ENCODE results near the gene MLXIPL.
"Not testable (repeated sequence)": the region's sequence is repeated elsewhere in the genome, so short reads cannot be mapped to it uniquely, and the experiment has no call there.

Gene MLXIPL

GRCh38 chr7:73577627-73578341 is 46.5 kb downstream of the MLXIPL start:
- DNase-seq = peak; percentile 11

DNA sequence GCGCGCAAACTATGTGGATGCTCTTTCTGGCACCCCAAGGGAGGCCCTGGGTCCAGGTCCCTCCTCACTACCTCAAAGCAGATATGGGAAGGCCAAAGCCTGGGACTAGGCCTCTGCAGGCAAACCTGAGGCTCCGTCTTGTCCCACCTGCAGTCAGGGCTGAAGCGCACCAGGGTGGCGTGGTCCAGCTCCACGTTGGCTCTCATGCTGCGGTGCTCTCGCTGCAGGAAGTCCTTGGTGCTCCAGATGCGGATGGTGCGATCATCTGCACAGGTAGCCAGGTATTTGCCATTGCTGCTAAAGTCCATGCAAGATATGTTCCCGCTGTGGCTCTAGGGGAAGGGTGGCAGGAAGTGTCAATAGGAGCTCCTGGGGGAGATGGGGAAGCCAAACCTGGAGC is 50.5 kb downstream of the MLXIPL start:
- DNase-seq = no peak

DNA sequence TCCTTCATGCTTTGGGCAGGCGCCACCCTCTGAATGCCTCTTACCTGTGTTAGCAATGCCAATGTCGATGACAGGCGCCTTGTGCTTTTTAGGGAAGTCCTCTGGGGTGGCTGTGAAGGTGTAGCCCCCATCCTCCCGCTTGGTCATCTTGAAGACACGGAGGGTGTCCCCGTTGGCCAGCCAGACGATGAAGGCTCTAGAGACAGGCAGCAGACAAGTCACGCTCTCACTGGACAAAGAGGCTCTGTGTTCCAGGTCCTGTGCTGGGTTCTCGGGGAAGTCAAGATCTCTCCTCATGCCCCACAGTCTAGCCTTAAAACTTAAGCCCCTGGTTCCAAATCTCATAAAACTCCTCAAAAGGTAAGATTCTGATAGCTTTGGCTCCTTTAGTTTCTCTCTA is 51.0 kb downstream of the MLXIPL start:
- no peak for DNase-seq

- no peak for DNase-seq
Observed at GRCh38 chr7:73572767-73573186, 51.5 kb downstream of the MLXIPL start.

GRCh38 chr7:73570977-73571376 is 53.3 kb downstream of the MLXIPL start:
- no peak for DNase-seq

DNA sequence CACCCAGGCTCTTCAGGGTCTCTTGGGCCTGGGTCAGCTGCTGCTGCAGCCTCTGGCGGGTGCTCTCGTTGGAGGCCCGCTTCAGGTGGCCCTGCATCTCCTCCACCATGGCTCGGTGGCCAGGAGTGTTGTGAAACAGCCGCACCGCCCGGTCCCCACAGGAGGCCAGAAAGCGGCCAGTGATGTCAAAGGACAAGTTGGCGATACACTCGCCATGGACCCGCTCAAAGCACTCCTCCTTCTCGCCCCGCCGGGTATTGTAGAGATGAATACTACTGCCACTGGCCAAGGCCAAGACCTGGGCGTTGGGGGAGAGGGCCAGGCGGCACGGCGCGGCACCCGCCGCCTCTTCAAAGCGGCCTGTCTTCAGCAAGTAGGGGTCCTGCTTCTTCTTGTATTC is 53.8 kb downstream of the MLXIPL start:
- no peak for DNase-seq

DNA sequence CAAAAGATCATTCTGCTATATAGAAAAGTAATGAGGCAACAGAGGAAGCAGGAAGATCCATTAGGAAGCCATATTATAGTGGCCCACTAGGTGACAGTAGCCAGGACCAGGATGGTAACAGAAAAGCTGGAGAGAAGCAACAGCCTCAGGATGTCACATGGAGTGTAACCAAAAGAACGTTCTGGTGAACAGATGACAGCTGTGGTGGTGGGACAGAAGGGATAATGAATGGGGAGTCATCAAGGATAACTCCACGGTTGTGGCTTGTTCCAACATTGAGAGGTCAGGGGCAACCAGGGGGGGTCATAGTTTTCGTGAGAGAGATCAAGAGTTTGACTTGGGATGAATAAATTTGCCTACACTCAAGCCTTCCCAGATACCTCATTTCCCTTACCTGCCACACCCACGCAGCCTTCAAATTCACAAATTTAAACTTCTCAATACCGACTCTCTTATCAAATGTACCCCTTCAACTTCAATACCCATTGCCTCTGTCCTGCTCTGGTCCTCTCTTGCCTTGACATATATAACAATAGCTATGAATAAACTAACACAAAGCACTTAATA is 55.2 kb downstream of the MLXIPL start:
- no peak for DNase-seq

GRCh38 chr7:73567846-73568685 is 56.3 kb downstream of the MLXIPL start:
- no peak for DNase-seq

DNA sequence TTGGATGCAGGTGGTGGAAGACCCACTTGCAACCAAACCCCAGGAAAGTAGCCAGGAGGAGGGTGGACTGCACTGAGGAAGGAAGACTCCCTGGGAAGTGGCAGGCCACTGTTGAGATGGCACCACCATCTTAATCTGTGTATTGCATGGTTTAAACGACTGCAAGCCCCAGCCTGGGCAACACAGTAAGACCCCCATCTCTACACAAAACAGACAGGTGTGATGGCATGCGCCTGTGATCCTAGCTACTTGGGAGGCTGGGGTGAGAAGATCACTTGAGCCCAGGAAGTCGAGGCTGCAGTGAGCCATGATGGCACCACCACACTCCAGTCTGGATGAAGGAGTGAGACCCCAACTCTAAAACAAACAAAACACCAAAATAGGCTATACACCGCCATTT is 57.2 kb downstream of the MLXIPL start:
- DNase-seq = no peak

- DNase-seq = not testable (repeated sequence)
Observed at GRCh38 chr7:73566431-73566830, 57.9 kb downstream of the MLXIPL start.

DNA sequence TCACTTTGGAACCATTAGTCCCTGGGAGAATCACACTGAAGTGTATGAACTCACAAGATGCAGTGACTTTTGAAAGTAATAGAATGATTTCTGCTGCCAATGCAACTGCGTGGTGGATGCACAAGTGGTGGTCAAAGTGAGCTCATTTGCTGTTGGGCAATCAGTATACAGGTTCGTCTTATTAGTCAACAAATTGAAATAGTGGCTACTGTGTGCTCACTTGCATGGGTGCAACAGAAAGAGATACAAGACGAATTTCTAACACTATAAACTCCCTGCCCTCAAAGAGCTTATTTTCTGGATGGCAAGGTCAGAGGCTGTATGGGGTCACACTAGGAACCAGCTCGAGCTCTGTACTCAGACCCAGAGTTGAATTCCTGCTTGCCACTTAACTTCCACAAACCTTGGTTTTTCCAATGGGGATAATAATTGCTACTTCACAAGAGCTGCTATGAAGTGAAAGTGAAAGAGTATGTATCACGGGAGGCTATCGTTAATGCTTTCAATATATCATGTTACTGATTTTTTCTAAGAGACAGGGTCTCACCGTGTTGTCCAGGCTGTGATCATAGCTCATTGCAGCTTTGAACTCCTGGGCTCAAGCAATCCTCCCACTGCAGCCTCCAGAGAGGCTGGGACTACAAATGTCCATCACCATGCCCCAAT is 58.5 kb downstream of the MLXIPL start:
- no peak for DNase-seq

GRCh38 chr7:73560109-73560835 is 64.0 kb downstream of the MLXIPL start:
- DNase-seq = no peak

DNA sequence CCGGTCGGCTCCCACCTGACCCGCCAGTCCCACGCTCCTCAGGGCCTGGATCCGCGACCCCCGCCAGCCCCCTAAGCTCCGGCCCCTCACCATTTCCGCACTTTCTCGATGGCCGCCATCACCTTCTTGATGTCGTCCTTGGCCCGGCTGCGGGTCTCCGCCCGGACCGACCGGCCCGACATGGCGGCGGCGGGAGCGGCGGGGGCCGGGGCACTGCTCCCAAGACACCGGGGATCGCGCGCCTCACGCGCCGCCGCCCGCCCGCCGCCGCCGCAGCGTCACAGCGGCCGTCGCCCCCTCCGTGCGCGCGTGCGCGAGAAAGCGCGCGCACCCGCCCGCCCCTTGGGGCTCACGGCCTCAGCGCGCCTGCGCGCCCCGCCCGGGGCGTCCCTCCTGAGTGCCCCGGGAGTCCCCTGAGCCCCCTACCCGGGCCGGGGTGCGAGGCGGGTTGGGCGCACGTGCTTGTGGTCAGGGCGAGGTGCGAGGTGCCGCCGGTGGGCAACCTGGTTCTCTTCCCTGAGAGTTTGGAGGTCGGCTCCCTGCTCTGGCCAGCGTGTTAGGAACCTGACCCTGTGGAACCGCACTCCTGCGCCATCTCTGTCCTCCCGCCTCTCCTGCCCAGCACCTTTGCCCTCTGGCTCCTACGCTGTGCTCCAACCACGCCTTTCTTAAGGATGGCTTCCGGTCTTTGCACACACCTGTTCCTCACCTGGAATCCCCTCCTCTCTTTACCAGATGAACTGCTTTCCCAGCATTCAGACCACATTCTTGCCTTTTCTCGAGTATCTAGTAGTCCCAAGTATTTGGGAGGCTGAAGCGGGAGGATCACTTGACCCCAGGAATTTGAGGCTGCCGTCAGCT is 66.7 kb downstream of the MLXIPL start, which contains the start of gene BCL7B:
Gene BCL7B (minus strand): TSS at position 294 of the 861 bp plus-strand sequence. CDS start 112 bp downstream, at position 182.
- peak; percentile 85 for DNase-seq

DNA sequence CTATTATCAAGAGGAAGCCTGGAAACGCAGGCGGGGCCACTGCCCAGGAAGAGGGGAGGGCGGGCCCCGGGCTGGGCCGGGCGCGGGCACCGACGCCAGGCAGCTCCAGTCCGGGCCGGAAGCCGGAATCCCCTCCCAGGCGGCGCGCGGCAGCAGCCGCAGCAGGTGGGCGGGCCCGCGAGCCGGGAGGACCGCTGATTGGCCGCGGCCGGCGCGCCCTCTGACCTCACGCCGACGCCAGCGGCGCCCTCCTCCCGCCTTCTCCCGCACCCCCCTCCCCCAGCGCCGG is 67.3 kb downstream of the MLXIPL start:
- DNase-seq = peak; percentile 91

DNA sequence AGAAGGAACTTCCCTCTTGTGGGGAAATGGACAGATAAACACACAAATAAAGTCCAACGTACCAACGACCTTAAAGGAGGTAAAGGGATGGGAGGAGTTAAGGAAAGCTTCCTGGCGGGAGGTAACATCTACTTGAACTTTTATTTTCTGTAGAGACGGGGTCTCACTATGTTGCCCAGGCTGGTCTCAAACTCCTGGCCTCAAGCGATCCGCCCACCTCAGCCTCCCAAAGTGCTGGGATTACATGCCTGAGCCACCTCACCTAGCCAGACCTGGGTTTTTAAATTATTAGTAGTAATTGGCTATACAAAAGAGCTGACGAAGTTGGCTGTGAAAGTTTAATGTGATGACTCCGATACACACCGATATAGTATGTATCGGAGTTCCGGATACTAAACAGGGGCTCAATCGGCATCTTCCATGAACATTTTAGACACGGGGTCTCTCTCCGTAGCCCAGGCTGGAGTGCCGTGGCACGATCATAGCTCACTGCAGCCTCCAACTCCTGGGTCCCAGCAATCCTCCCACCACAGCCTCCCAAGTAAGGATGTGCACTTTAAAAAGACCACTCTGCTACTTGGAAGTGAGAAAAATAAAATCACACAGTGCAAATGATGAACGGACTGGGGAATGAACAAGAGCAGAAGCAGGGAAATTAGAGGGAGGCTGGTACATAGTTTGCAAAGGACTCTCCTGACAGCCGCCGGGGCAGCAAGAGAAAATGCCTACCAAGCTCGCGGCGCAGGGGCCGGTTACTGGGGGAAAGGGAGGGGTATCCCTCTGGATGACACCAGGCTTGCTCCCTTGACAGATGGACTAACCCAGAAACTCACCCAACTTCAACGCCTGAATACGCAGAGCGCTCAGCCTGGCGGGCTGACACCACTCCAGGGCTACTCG is 67.9 kb downstream of the MLXIPL start:
- no peak for DNase-seq

DNA sequence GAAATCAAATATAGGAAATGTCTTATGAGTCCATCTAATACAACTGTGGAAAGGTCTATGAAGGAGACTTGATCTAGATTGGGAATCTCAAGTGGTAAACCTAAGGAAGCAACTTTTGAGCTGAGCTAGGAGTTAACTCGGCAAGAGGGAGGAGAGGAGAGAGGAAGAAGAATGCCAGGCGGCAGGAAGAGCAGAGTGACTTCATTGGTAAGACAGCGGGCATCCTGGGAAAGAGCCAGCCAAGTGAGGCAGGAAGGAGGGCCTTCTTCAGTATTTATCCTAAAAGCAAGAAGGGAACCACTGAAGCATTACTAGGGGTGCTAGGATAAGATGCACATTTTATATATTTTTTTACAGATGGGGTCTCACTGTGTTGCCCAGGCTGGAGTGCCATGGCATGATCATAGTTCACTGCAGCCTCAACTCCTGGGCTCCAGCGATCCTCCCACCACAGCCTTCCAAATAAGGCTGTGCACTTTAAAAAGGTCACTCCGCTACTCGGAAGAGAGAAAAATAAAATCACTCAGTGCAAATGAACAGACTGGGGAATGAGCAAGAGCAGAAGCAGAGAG is 68.8 kb downstream of the MLXIPL start:
- no peak for DNase-seq

DNA sequence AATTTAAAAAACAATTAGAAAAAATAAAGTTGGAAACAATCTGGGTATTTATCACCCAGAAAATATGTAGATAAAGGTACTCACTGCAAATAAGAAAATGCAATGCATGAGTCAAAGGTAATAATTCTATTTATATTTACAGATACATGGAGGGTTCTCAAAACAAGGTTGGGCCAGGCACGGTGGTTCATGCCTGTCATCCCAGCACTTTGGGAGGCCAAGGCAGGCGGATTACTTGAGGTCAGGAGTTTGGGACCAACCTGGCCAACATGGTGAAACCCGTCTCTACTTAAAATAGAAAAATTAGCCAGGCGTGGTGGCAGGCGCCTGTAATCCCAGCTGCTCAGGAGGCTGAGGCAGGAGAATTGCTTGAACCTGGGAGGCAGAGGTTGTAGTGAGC is 74.2 kb downstream of the MLXIPL start:
- DNase-seq = not testable (repeated sequence)

DNA sequence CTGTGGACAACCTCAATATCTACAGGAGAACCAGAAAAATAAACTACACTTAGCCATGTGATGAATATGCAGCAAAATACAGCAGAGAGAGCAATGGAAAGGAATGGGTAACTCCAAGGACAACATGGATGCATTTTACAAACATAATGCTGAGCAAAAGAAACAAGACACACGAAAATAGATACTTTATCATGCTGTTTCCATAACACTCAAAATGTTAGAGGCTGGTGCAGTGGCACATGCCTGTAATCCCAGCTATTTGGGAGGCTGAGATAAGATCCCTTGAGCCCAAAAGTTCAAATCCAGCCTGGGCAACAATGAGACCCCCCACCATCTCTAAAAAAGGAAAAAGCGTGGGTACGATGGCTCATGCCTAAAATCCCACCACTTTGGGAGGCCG is 75.1 kb downstream of the MLXIPL start:
- DNase-seq = no peak

DNA sequence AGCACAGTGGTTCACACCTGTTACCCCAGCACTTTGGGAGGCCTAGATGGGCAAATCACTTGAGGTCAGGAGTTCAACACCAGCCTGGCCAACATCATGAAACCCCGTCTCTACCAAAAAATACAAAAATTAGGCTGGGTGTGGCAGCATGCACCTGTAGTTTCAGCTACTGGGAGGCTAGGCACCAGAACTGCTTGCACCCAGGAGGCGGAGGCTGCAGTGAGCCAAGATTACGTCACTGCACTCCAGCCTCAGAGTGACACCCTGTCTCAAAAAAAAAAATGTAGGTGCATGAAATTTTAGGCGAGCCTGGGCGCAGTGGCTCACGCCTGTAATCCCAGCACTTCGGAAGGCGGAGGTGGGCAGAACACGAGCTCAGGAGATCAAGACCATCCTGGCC is 76.5 kb downstream of the MLXIPL start:
- DNase-seq = no peak

- DNase-seq = no peak
Observed at GRCh38 chr7:73544678-73545077, 79.6 kb downstream of the MLXIPL start.
